NCI-H526 (cell line): Measurements from ENCODE around the gene BDH1.
A peak's percentile ranks its signal among the peaks of the same experiment; 100 is the strongest.
"Not testable (repeated sequence)": the region's sequence is repeated elsewhere in the genome, so short reads cannot be mapped to it uniquely, and the experiment has no call there.

Experiments
- DNase-seq, 2 experiments: peaks; one replicate each; lab custom pipeline; 2025; lab: John Stamatoyannopoulos, UW

BDH1 gene

DNA sequence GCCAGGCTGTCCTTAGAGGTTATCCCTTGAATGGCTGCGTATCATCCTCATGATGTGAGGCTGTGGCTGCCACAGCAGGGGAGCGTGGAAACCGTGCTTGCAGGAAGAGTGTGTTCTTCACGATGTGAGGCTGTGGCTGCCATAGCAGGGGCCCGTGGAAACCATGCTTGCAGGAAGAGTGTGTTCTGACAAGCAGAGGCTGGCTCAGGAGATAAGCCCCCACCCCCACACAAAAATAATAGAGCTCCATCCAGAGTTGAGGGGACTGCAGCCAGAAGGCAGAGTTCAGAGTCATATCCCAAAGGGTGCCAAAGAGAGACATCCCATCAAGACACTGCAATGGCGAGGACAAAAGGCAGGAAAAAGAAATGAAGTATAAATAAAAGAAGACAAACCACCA, 22.6 kb upstream of the BDH1 start:
- DNase-seq = no peak

DNA sequence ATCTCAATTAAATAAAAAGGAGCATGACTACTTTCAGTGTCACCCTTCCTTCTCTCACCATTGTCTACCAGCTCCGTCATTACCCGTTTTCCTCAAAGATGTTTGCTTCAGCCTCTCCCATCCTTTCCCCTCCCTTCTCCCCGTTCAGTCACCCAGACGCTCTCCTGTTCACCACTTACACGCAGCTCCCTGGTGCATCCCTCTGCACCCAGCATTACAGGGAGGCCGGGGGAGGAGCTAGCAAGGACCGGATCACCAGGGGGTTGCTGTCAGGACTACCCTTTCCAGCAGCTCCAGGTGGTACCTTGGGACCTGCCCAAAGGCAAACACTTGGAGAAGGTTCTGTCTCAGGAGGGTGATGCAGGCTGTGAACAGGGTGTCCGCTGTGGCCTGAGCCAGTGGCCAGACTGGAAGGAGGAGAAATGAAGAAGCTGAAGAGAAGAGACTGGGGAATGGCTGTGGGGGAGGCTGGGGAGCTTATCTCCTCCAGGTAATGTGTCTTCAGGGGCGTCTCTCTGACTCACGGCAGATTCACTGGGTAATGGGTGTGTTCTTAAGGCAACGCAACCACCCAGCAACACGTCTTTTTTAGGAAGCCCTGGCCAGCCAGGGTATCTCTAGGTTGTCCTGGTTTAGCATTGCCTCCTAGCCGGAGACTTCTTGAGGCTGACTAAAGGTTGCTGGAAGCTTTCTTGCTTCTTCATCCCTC, 21.8 kb upstream of the BDH1 start:
- no peak for DNase-seq

DNA sequence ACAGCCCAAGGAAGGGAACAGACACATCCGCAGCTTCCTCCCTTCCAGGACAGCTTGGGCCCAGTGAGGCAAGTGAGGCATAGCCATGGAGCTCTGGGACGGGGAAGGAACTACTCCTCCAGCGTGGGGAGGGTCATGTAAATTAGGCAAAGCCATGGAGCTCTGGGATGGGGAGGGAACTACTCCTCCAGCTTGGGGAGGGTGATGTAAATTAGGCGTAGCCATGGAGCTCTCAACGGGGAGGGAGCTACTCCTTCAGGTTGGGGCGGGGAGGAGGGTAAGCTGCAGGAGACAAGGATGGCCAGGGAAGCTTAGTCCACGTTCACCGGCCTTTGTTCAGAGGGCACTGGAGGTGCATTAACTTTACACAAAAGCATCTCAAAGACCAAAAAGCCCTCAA, 21.1 kb upstream of the BDH1 start:
- DNase-seq = no peak

DNA sequence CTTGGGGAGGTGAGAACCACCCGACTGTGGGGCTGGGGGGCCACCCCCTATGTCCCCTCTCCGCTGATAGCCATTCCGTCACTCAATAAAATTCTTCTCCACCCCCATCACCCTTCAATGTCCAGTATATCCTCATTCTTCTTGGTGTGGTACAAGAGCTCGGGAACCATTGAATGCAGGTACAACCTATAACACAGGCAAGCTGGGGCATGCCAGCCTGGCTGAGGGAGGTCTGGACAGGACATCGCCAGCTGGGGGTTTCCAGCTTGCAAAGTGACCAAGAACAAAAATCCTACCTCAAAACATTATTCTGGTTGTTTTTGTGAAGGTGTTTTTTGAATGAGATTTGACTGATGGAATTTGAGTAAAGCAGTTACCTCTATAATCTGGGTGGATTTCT, 19.6 kb upstream of the BDH1 start:
- DNase-seq = no peak

DNA sequence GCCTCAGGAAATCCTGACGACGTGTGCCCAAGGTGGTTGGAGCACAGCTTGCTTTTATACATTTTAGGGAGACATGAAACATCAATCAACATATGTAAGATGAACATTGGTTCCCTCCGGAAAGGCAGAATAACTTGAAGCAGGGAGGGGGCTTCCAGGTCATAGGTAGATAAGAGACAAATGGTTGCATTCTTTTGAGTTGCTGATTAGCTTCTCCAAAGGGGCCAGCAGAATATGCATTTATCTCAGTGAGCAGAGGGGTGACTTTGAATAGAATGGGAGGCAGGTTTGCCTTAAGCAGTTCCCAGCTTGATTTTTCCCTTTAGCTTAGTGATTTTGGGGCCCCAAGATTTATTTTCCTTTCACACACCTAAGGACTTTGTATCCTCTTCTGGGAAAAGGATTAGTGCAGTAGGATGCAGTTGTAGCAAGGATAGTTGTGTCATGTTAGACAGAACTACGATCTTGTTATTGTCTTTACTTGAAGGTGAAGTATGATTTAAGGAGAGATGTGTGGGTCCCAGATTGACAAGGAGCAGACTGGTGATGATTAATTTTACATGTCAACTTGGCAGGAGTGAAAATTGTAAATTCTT, 18.7 kb upstream of the BDH1 start:
- not testable (repeated sequence) for DNase-seq

DNA sequence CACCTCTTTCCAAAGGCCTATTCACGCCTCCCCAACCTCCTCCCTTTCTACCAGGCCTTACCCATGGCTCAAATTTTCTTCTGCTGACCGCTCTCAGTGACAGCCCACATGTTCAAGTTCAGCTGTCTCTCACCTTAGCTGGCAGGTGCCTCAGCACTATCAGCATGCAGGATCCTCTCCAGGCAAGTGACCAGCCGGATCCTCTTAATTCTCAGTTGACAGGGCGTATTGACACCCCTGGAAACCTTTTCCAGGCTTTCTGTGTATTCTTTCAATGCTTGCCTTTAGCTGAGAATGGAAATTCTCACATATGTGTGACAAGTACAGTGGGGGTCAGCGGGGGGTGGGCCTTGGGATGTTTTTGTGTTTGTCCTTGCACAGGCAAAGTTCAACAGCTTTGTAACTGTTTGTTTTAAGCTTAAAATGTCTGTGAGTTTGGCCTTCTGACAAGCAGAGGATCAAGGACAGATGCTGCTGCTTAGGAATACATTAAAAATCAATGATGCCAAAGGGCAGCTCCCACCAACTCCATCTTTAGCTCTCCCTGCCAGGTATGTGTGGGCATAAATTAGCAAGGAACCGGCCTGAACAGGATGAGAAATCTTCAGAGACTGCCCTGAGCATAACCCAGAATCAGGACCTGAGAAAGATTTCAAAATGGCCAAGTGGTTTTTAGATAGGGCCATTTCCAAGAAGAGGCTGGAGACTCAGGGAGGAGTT, 17.4 kb upstream of the BDH1 start:
- no peak for DNase-seq

DNA sequence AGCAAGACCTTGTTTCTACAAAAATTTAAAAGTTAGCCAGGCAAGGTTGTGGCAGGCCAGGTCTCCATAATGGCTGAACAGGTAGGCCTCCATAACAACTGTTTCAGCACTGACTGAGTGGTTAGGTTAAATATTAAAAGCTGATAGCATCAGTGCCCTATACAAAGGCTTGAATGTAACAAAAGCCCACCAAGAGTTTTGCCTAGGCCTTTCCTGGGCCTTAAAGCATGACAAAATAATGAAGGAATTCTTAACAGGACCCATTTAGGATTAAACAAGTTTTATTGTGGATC, 16.1 kb upstream of the BDH1 start:
- DNase-seq = not testable (repeated sequence)

DNA sequence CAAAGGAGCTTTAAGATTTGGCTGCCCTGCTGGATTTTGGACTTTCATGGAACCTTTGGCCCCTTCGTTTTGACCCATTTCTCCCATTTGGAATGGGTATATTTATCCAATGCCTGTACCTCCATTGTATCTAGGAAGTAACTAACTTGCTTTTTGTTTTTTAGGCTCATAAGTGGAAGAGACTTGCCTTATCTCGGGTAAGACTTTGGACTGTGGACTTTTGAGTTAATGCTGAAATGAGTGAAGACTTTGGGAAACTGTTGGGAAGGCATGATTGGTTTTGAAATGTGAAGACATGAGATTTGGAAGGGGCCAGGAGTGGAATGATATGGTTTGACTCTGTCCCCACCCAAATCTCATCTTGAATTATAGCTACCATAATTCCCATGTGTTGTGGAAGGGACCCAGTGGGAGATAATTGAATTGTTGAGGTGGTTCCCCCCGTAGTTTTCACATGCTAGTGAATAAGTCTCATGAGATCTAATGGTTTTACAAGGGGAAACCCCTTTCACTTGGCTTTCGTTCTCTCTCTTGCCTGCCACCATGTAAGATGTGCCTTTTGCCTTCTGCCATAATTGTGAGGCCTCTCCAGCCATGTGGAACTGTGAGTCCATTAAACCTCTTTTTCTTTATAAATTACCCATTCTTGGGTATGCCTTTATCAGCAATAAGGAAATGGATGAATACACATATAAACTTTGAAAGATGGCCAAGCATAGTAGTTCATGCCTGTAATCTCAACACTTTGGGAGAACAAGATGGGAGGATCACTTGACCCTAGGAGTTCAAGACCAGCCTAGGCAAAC, 15.5 kb upstream of the BDH1 start:
- not testable (repeated sequence) for DNase-seq

DNA sequence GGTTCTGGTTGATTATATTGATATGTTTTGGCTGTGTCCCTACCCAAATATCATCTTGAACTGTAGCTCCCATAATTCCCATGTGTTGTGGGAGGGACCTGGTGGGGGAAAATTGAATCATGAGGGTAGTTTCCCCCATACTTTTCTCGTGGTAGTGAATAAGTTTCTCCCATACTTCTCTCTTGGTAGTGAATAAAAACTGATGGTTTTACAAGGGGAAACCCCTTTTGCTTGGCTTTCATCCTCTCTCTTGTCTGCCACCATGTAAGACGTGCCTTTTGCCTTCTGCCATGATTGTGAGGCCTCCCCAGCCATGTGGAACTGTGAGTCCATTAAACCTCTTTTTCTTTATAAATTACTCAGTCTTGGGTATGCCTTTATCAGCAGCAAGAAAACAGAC, 13.7 kb upstream of the BDH1 start:
- not testable (repeated sequence) for DNase-seq

DNA sequence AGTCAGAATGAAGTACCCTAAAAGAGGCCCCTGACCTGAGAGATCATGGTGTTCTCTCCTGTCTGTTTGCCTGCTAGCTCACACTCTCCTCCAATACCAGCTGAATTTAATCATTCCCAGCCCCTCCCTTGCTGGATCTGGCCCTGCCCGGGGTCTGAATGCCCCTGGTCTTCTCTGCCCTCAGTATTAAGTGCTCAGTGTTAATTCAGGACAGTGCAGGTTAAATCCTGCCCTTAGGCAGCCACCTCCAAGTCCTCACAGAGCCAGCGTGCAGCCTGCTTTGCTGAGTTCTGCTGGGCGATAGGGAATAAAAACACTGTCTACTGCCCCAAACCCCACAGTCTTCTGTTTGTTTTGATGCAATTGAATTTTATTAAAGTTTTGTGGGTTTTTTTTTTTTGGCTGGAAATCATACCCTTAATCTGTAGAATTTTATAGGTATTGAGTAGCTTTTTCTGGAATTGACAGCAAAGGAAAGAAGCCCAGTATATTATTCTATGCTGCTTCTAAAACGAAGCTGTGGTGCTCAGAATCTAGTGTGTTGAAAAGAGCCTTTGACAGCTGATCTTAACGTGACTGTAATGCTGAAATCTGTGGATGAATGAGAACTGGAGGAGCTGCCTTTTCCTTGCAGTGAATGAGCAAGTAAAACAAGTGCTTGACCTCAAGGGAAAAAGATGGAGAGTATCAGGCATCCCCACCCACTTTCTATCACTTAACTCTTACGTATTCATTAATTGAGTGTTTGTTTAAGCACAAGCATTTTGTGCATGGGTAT, 12.3 kb upstream of the BDH1 start:
- no peak for DNase-seq

DNA sequence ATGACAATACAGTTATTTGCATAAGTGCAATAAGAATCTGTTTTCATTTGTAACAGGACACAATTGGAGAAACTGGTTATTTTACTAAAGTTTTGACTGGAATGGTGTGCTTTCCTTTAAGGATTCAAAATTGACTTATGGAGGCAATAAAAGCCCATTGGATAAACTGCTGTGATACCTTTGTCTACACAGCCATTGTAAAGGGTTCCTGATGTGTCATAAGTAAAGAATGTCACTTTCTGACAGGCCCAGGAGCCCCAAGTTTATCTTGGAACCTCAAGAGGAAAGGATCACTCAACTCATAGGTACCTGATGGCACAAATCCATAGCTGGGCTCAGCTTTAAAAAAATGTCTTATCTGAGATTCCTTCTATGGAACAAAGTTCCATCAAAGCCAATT, 10.4 kb upstream of the BDH1 start:
- DNase-seq = not testable (repeated sequence)

DNA sequence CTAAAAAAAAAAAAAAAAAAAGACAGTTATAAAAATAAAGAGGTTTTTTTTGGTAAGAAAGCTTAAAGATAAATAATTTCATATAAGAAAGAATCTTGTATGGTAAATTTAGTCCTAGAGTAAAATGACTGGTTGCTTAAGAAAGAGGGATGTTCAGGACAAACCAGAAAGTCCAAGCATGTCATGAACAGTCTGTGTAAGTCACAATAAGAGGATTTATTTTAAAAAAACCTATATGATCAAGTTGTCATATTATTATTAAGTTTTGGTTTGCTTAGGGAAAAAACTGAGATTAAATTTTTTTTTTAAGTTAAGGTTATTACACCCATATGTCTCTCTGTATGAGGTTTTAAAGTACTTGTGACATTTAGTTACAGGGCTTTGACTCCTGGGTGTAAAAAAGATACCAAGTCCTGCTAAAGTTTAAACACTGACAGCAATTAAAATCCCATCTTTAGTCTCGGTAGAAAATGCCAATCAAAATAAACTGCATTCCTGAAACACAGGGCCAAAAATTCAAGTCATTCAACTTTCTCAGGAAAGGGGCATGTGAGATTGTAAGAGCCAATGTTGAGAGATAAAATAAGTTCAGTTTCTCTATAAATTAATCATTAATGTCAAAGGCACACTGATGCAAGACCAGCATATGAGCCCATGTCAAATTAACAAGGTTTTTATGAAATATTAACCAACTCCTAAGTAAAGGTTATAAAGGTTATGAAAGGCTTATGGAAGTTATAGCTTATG, 8.5 kb upstream of the BDH1 start:
- DNase-seq = no peak

DNA sequence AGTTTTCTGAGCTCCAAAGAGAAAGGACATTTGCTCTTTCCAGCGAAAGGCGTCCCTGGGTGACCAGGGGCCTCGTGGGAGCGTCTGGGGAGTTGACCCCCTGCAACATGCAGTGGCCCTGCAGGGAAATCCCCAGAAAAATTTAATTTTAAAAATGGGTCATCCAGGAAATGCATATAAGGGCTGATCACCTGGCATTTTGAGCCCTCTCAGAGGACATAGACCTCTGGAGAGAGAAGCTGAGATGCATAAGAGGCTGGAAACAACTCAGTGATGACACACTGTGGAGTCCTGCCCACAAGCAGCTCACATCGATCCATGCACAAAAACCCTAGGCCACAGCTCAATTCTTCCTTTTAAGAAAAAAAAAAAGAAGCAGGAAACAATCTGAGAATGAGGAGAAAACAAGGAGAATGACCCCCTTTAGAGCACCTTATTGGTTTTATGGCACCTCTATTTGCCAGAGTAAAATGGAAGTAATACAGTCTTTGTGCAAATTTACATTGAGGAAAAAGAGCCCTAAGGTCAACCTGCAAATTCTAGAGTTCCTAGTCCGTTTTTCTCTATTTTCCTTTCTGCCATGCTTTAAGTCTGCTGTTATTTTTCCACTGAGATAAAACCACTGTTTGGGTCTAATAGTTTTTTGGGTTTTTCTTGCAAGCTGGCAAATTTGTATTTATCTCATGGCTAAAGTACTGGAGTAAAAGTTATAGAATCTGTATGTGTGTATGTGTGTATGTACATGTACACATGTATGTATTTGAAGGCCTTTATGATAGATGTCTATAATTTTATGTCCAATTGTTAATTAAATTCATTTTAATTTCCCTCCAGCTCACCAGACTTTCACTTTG, 6.9 kb upstream of the BDH1 start:
- peak; percentile 65 to 75 for DNase-seq

DNA sequence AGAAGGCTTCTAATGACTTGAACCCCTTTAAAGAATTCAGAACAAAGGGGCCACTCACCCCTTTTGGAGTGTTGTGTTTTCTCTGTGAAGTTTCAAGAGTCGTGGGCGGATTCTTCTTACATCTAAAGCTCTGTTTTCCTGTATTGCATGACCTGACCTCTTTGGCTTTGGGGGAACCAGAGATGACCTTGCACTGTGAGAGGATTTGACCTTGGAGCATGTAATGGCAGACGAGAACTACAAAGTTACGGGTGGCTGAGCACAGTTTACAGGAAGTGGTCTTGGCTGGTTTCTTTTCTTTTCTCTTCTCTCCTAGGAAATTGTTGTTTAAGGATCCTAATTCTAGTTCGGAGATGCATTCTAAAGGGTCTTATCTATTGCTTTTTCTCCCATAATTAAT, 6.2 kb upstream of the BDH1 start:
- DNase-seq = no peak

DNA sequence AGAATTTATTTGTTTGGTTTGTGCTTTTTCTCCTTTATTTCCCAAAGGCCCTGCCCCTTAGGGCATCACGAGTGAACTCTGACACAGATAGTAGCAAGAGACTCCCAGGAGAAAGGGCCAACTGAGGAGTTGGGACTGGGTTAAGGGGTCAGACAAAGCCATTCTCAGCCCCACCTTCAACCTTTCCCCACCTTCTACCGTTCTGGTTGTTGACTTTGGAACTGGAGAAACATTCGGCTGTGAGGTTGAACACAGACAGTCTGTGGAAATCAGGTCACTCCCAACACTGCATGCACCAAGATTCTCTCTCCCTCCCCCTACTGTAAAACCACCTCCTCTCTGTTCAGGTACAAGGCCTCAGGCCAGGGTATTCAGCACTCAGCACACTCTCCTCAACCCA, 3.9 kb upstream of the BDH1 start:
- DNase-seq = no peak

DNA sequence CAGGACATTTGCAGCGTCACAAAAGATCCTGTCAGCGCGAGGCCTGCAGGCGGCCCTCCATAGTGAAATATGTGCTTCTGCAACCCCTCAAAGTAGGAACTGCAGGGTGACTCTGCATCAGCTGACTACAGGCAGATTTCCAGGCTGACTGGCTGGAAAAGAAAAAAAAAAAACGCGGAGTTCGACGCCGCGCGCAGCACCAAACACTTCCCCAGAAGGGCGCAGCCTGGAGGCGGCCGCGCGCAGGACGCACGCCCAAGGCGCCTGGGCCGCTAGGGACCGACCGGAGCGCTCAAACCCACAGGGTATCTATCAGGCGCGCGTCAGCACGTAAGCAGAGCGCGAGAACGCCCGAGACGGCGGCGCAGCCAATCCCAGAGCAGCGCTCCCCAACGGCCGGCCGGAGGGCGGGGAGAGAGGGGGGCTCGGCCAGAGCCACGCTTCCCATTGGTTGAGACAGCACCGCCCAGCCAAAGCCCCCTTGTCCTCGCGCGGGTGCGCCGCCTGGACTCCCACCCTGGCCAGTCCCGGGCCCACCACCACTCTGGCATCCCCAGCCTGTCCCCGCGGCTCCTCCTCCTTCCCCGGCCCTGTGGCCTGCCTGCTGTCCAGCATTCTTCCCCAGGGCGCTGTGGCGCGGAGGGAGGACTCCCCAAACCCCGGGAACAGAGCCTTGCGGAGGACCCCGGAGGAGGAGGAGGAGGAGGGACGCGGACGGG, 1.0 kb downstream of the BDH1 start:
- peak; percentile 94 to 99 for DNase-seq

DNA sequence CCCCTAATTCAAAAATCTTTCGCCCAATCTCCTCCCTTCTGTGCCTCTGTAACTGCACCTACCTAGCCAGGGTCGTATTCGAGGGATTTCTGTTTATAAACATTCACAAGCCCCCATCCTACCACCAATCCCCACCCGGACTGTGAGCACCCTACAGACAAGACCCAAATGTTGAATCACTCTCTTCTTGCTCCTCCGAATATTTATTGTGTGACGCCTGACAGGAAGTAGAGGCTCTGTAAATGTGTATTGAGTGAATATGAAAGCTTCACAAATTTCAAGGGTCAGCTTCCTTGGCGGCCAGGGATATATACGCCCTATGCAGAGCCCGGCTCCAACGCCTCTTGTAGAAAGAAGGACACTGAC, 1.6 kb downstream of the BDH1 start:
- no peak for DNase-seq

DNA sequence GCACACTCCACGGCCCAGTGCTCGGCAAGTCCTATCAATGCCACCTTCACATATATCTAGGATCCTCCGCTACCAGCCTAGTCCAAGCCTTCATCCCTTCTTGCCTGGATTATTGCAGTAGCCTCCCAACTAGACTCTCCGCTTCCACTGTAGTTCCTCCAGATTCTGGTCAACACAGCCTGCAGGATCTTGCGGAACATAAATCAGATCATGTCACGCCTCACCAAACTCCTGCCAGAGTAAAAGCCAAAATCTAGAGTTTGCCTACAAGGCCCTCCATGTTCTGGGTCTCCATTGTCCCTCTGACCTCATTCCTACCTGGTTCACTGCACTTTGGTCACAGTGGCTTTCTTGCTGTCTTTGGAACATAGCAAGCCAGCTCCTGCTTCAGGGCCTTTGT, 3.6 kb downstream of the BDH1 start:
- DNase-seq = no peak

DNA sequence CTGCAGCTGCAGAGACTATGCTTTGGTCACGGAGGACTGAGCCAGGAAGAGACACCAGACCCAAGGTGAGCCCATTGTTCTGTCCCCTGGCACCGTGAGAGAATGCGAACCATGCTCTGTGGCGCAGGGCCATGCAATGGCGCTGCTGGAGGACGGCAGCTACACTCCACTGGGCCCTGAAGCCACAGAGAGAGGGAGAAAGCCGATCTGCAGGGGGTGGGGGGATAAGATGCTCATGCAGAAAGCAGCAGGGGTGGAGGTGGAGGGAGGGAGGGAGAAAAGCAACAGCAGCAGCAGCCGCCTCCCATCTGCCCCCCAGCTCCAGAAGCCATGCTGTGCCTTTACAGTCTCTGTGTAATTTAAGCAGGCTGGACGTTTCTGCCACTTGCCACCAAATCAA, 5.3 kb downstream of the BDH1 start:
- no peak for DNase-seq
